PC-3 (cell line): ENCODE measurements around the gene ADAM12. TPM values are rescaled to one million over a fixed set of nuclear protein-coding genes. Genes with fewer than 3 reads are reported as not detected.

ENCODE experiments used
- ATAC-seq: fragments of 200-7000 bp; cut with Tn5 transposase; 2 replicates; pipeline ENCODE4 v1.9.1; 2020; ENCODE audit warnings: mild to moderate bottlenecking, moderate library complexity
- BruUV-seq: library from RNA; stranded (reverse); fragments of 400-500 nt; replicated peaks from 2 replicates; lab custom pipeline; 2021; lab: Mats Ljungman, UMichigan
- CTCF ChIA-PET: fragments of 300-600 bp; sonication (Branson Sonifier 250); formaldehyde crosslinking; loops from one replicate; lab custom pipeline; 2022; ENCODE audit warnings: antibody characterized with exemption; lab: Charles Lee
- POLR2A ChIA-PET: fragments of 300-600 bp; sonication (Branson Sonifier 250); formaldehyde crosslinking; loops from one replicate; lab custom pipeline; 2022; ENCODE audit warnings: antibody characterized with exemption; ENCODE audit not compliant: unreplicated experiment; lab: Charles Lee
- DNase-seq: peaks from one replicate; pipeline ENCODE4 v3.0.0-alpha.2; 2015
- H2AFZ ChIP-seq: fragments of 300-600 bp; sonication (generic); 2 replicates; pipeline ENCODE4 v1.6.0; 2016; ENCODE audit warnings: antibody characterized with exemption, low read length
- H3F3A ChIP-seq: fragments of 300-600 bp; sonication (generic); one replicate; pipeline ENCODE4 v1.6.0; 2017; ENCODE audit warnings: antibody characterized with exemption, low read length, control low read depth, mild to moderate bottlenecking; ENCODE audit not compliant: unreplicated experiment
- H3K27ac ChIP-seq: fragments of 300-600 bp; sonication (generic); 2 replicates; pipeline ENCODE4 v1.5.1; 2016; ENCODE audit warnings: mild to moderate bottlenecking, low read length
- H3K27me3 ChIP-seq: fragments of 300-600 bp; sonication (generic); 2 replicates; pipeline ENCODE4 v1.6.1; 2016; ENCODE audit warnings: low read length, mixed read lengths
- H3K36me3 ChIP-seq: fragments of 300-600 bp; sonication (generic); 2 replicates; pipeline ENCODE4 v1.6.1; 2016; ENCODE audit warnings: low read depth, mixed run types, low read length, mixed read lengths
- H3K4me1 ChIP-seq: fragments of 300-600 bp; sonication (generic); 2 replicates; pipeline ENCODE4 v1.5.1; 2016; ENCODE audit warnings: low read length; ENCODE audit not compliant: insufficient read depth
- H3K4me2 ChIP-seq: fragments of 300-600 bp; sonication (generic); 2 replicates; pipeline ENCODE4 v1.6.0; 2016; ENCODE audit warnings: low read length
- H3K4me3 ChIP-seq: fragments of 300-600 bp; sonication (generic); 2 replicates; pipeline ENCODE4 v1.5.1; 2016; ENCODE audit warnings: mild to moderate bottlenecking, low read length, mixed read lengths
- H3K79me2 ChIP-seq: fragments of 300-600 bp; sonication (generic); 2 replicates; pipeline ENCODE4 v1.6.1; 2017; ENCODE audit warnings: low read length, mixed read lengths
- H3K9ac ChIP-seq: fragments of 300-600 bp; sonication (generic); 2 replicates; pipeline ENCODE4 v1.6.0; 2016; ENCODE audit warnings: mild to moderate bottlenecking, low read length
- H3K9me2 ChIP-seq: fragments of 300-600 bp; sonication (generic); replicated peaks from 2 replicates; pipeline ENCODE4 v1.6.1; 2016; ENCODE audit warnings: mixed run types, low read length, mixed read lengths
- H3K9me3 ChIP-seq: fragments of 300-600 bp; sonication (generic); 2 replicates; pipeline ENCODE4 v1.6.1; 2016; ENCODE audit warnings: low read length, mixed read lengths
- H4K20me1 ChIP-seq: fragments of 300-600 bp; sonication (generic); 2 replicates; pipeline ENCODE4 v1.6.1; 2016; ENCODE audit warnings: low read length, mixed read lengths
- EZH2 ChIP-seq: fragments of 300-600 bp; sonication (generic); IDR thresholded peaks from one replicate; pipeline ENCODE4 v1.6.1; 2017; ENCODE audit warnings: antibody characterized with exemption, mild to moderate bottlenecking, low read length; ENCODE audit not compliant: unreplicated experiment
- EZH2phosphoT487 ChIP-seq: fragments of 300-600 bp; sonication (generic); IDR thresholded peaks from 2 replicates; pipeline ENCODE4 v1.6.1; 2018; ENCODE audit warnings: mild to moderate bottlenecking, antibody characterized with exemption, low read length, borderline replicate concordance
- intact Hi-C: fragments of 100-400 bp; cut with micrococcal nuclease; formaldehyde crosslinking; loops from 2 replicates; pipeline ENCODE4 v1.9.0; 2023
- total RNA-seq: library from RNA; depleted of rRNA; stranded (reverse); fragments of >200 nt; gene quantifications from 2 replicates; pipeline ENCODE4 v1.2.3, GENCODE V29; 2014
- TF ChIP-seq, protein P1 (sequence below): fragments of 300-600 bp; sonication (generic); conservative IDR thresholded peaks from 2 replicates; pipeline ENCODE4 v1.5.1; 2017; ENCODE audit warnings: antibody characterized with exemption, low read depth, mild to moderate bottlenecking, low read length

The ADAM12 gene
- total RNA-seq, 1 experiment from 2014 or later, result 3.4 TPM

DNA sequence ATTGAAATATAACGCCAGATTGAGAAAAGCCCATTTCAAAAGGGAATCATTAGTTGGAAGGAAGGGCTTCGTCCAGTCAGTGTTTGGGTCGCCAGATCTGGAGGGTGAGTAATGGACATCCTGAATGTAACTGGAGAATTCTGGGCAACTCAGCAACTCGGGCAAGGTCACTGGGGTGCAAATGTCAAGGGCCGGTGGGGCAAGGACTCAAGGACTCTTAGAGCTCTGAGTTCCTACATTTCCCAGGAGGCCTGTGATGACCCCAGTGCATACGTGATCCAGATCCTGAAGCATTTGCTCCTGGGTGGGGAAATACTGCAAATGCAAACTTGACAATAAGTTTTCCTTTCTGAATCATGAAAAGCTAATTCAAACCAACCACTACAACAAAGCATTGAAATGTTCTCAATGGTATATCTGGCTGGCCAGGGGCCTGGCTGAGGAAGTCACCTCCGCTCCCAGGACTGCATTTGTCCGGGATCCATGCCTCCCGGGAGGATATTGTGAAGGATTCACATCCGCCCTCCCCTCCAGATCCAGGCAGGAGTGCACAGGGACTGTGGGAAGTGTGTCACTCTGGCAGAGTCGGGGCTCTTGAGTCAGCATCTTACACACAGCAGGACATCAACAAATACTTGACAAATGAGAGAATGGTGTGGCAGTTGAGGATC, 327.9 kb downstream of the ADAM12 start:
- Histone ChIP-seq H3K9me3 (no peaks in the 10 kb centered on the region), H3K27ac (peak overlapping the region; percentile 98), H3K9ac (peak overlapping the region; percentile 86), H3K4me3 (peak overlapping the region; percentile 20), H3K79me2 (no peaks in the 10 kb centered on the region), H3K27me3 (no peaks in the 10 kb centered on the region), H3K9me2 (no peaks in the 10 kb centered on the region), H2AFZ (no peak overlapping the region), H3K4me1 (peaks cover 61% of the 10 kb centered on the region), H4K20me1 (no peaks in the 10 kb centered on the region), H3K36me3 (no peaks in the 10 kb centered on the region), H3F3A (peaks cover 9% of the 10 kb centered on the region), H3K4me2 (peak overlapping the region; percentile 75)
- intact Hi-C loops, result loop anchor here (10.0 kb wide), 1 partner anchor 324 kb away; the partner anchor contains the start of gene ADAM12
- DNase-seq, result peak; percentile 84
- CTCF ChIA-PET, result no interaction called here
- TF ChIP-seq, protein P1, sequence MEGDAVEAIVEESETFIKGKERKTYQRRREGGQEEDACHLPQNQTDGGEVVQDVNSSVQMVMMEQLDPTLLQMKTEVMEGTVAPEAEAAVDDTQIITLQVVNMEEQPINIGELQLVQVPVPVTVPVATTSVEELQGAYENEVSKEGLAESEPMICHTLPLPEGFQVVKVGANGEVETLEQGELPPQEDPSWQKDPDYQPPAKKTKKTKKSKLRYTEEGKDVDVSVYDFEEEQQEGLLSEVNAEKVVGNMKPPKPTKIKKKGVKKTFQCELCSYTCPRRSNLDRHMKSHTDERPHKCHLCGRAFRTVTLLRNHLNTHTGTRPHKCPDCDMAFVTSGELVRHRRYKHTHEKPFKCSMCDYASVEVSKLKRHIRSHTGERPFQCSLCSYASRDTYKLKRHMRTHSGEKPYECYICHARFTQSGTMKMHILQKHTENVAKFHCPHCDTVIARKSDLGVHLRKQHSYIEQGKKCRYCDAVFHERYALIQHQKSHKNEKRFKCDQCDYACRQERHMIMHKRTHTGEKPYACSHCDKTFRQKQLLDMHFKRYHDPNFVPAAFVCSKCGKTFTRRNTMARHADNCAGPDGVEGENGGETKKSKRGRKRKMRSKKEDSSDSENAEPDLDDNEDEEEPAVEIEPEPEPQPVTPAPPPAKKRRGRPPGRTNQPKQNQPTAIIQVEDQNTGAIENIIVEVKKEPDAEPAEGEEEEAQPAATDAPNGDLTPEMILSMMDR, result no peak
- peak; percentile 72 for ATAC-seq
- BruUV-seq, result no TSS peak
- POLR2A ChIA-PET, result no interaction called here

DNA sequence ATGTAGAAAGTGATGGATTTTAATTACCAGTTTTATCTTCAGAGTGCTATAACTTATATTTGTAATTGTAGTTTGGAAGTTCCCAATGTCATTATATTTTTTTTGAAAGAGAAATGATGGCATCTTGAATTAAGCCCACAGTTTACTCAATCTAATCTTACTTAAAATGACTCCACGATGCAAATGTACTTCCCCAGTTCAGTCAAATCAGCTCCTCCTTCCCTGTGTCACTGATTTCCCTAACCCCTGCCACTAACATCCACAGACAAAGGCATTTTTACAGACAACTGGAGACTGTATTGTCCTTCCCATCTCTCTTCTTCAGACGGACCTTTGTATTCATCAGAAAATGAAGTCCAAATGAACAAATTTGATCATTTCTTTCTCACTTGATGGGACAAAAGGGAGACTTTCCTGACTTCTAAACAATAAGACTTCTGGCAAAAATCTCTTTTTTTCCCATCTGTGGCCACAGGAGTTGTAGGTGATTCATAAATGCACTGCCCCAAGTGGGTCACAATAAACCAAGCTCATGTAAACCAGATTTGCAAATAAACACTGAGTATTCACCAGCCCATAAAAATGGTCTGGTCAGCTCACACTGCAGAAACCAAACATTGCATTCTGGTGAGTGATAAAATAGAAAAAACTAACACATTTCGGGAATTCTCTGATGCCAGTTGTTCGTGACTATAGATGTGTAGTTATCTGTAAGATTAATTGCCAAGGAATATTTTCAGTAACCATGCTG, 329.0 kb downstream of the ADAM12 start:
- peak overlapping the region; percentile 86 for H3K9ac ChIP-seq
- peaks cover 9% of the 10 kb centered on the region for H3F3A ChIP-seq
- no peaks in the 10 kb centered on the region for H3K9me2 ChIP-seq
- POLR2A ChIA-PET, result no interaction called here
- CTCF ChIA-PET, result no interaction called here
- H3K27ac ChIP-seq, result peak overlapping the region; percentile 98
- peak overlapping the region; percentile 20 for H3K4me3 ChIP-seq
- ATAC-seq (peak; percentile 63), DNase-seq (peak; percentile 82)
- no peaks in the 10 kb centered on the region for H3K36me3 ChIP-seq
- peak overlapping the region; percentile 75 for H3K4me2 ChIP-seq
- intact Hi-C loops, result no loop called here
- no peaks in the 10 kb centered on the region for H4K20me1 ChIP-seq
- no TSS peak for BruUV-seq
- H3K79me2 ChIP-seq, result no peaks in the 10 kb centered on the region
- H3K27me3 ChIP-seq, result no peaks in the 10 kb centered on the region
- TF ChIP-seq EZH2, result no peak
- TF ChIP-seq, protein P1, result no peak
- TF ChIP-seq EZH2phosphoT487, result no peak
- peaks cover 57% of the 10 kb centered on the region for H3K4me1 ChIP-seq
- H2AFZ ChIP-seq, result no peak overlapping the region
- no peaks in the 10 kb centered on the region for H3K9me3 ChIP-seq

DNA sequence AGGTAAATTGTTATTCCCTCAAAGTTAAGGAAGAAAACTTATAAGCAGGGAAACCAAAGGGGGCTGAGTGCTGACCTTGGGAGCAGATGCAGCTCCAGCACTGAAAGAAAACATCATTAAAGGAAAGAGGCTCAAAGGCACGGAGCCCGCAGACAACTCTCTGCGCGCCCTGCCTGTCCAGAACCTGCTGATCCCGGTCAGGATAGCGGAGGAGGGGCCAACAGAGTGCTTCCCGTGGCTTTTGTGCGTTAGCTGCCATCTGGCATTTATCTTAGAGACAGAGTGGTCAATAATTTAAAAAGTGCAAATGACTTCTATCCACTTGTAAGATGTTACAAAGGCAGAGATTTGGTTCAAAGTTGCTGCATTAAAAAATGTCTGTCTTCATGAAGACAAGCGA, 329.8 kb downstream of the ADAM12 start:
- DNase-seq, result no peak
- H3K79me2 ChIP-seq, result no peaks in the 10 kb centered on the region
- H3K27ac ChIP-seq, result peak overlapping the region; percentile 98
- intact Hi-C loops, result no loop called here
- H3K4me2 ChIP-seq, result no peak overlapping the region
- ATAC-seq, result no peak
- peaks cover 9% of the 10 kb centered on the region for H3F3A ChIP-seq
- BruUV-seq, result no TSS peak
- H3K27me3 ChIP-seq, result no peaks in the 10 kb centered on the region
- H3K4me3 ChIP-seq, result no peak overlapping the region
- H3K4me1 ChIP-seq, result peaks cover 50% of the 10 kb centered on the region
- H3K9ac ChIP-seq, result peak overlapping the region; percentile 86; the same call in 1 of the 2 replicates
- H3K36me3 ChIP-seq, result no peaks in the 10 kb centered on the region
- H3K9me2 ChIP-seq, result no peaks in the 10 kb centered on the region
- no peaks in the 10 kb centered on the region for H4K20me1 ChIP-seq
- no peak for TF ChIP-seq EZH2phosphoT487
- ChIA-PET CTCF (no interaction called here), POLR2A (no interaction called here)
- H3K9me3 ChIP-seq, result no peaks in the 10 kb centered on the region
- H2AFZ ChIP-seq, result no peak overlapping the region
